HG03025 (cell line): ENCODE measurements around the gene DDI2.
"Not testable (repeated sequence)": the region's sequence is repeated elsewhere in the genome, so short reads cannot be mapped to it uniquely, and the experiment has no call there.

ENCODE experiments used
- ATAC-seq: cut with Tn5 transposase; IDR thresholded peaks from one replicate; pipeline ENCODE4 v1.9.1; 2021; ENCODE audit warnings: mild to moderate bottlenecking, moderate library complexity; ENCODE audit not compliant: unreplicated experiment, low FRiP score

The DDI2 gene

GRCh38 chr1:15604400-15604799 is 12.9 kb upstream of the DDI2 start:
- not testable (repeated sequence) for ATAC-seq

DNA sequence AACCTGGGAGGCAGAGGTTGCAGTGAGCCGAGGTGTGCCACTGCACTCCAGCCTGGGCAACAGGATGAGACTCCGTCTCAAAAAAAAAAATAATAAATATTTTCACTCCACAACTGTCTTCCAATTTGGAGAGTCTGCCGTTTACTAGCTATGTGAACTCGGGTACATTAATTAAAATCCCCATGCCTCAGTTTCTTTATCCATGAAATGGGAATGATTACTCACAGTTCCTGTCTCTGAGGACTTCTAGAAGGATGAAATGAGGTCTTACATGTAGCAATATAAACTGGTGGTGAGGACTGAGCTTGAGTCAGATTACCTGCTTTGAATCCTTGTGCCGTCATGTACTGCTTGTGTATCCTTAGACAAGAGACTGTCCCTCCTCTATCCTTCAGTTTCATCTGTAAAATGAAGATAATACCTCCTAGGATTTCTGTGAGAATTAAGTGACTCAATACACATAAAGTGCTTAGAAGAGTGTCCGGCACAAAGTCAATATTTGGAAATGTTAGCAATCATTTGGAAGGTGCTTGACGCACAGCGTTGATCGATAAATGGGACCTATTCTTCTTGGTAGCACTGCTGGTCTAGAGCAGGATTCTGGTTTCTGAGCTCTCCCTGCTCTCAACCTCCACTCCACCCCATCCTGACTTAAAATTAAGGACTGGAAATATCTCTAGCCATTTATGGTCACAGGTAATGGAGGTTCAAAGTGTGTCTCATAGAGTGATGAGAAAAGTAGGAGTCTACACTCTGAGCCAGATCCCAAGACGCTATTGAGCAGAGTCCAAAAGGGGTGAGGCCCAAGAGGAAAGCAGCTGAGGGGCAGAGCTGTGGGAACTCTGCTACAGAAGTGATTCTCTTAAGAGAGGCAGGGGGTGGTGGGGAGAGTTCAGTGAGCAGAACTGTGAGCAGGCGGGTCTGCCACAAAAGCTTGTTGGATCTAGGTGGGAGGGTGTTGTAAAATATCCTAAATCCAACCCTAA is 11.6 kb upstream of the DDI2 start:
- ATAC-seq: no peak

GRCh38 chr1:15609631-15610030 is 7.6 kb upstream of the DDI2 start:
- ATAC-seq: no peak

DNA sequence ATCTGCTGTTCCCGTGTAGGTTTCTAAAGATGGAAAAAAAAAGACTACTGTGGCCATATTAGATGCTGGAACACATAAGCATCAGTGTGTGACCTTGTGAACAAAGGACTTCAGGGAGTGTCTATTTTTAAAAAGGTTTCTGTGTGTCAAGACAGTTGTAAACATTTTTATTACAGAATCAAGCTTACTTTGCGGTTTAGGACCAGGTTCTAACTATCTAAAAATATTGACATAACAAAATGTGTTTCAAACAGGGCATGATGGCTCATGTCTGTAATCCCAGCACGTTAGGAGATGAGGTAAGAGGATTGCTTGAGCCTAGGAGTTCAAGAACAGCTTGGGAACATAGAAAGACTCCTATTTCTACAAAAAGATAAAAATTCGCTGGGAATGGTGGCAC is 7.1 kb upstream of the DDI2 start:
- no peak for ATAC-seq

- peak; percentile 18 for ATAC-seq
These were observed 685 bp upstream of the DDI2 start for GRCh38 chr1:15616373-15617172.

GRCh38 chr1:15618077-15618654 is 908 bp downstream of the DDI2 start:
- peak; percentile 26 for ATAC-seq

DNA sequence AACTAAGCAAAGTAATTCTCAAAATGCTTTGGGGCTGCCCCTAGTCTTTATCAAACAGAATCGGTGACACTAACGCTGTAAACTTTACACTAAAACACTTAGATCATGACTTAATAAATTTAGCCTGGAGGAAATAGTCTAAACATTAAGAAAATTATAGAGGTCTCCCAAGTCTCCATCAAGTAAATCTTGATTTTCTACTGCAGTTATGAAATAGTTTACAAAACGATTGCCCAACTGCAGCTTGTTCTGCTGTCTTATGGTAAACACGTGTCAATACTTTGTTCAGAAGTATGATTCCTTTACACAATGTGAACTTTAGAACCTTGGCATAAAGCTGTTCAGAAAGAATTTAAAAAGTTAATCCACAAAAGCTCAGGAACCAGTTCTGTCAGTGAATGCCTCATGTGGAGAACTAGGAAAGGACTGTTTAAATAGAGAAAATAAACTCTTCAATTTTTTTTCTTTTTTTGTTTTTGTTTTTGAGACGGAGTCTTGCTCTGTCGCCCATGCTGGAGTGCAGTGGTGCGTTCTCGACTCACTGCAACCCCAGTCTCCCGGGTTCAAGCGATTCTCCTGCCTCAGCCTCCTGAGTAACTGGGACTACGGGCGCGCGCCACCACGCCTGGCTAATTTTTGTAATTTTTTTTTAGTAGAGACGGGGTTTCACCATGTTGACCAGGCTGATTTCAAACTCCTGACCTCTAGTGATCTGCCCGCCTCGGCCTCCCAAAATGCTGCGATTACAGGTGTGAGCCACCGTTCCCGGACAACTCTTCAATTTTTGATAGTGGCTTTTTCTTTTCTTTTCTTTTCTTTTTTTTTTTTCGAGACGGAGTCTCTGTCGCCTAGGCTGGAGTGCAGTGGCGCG is 1.6 kb downstream of the DDI2 start:
- no peak for ATAC-seq

- ATAC-seq: no peak
These were observed 2.9 kb downstream of the DDI2 start for GRCh38 chr1:15620155-15620545.

- no peak for ATAC-seq
These were observed 3.8 kb downstream of the DDI2 start for GRCh38 chr1:15620902-15621682.

GRCh38 chr1:15621975-15622374 is 4.7 kb downstream of the DDI2 start:
- no peak for ATAC-seq

- ATAC-seq: no peak
These were observed 5.6 kb downstream of the DDI2 start for GRCh38 chr1:15622712-15623373.

DNA sequence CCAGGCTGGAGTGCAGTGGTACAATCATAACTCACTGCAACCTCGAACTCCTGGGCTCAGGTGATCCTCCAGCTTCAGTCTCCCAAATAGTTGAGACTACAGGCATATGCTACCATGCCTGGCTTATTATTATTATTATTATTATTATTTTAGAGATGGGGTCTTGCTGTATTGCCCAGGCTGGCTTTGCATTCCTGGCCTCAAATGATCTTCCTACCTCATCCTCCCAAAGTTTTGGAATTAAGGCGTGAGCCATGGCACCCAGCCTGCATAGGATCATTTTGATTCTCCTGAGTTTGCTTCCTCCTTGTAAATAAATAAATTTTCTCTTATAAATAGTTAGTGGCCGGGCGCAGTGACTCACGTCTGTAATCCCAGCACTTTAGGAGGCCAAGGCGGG is 6.2 kb downstream of the DDI2 start:
- ATAC-seq: no peak

- no peak for ATAC-seq
These were observed 7.0 kb downstream of the DDI2 start for GRCh38 chr1:15624133-15624714.

- no peak for ATAC-seq
These were observed 8.0 kb downstream of the DDI2 start for GRCh38 chr1:15625056-15625917.

- no peak for ATAC-seq
These were observed 9.2 kb downstream of the DDI2 start for GRCh38 chr1:15626269-15626950.

- ATAC-seq: no peak
These were observed 10.2 kb downstream of the DDI2 start for GRCh38 chr1:15627343-15627988.

GRCh38 chr1:15628003-15628402 is 10.7 kb downstream of the DDI2 start:
- ATAC-seq: no peak
